Effector CD8-positive, alpha-beta T cell (primary cell): Measurements from ENCODE around the gene MARK1.
"Not testable (repeated sequence)": the region's sequence is repeated elsewhere in the genome, so short reads cannot be mapped to it uniquely, and the experiment has no call there.

Experiments
- DNase-seq: peaks from one replicate; lab custom pipeline; 2025; lab: John Stamatoyannopoulos, UW

Gene MARK1

GRCh38 chr1:220528679-220529501 is 954 bp downstream of the MARK1 start:
- no peak for DNase-seq

- DNase-seq, result no peak
Measured at GRCh38 chr1:220529521-220530020, 1.6 kb downstream of the MARK1 start.

- DNase-seq, result no peak
Measured at GRCh38 chr1:220533504-220534109, 5.7 kb downstream of the MARK1 start.

- no peak for DNase-seq
Measured at GRCh38 chr1:220544901-220545303, 17.0 kb downstream of the MARK1 start.

- DNase-seq, result no peak
Measured at GRCh38 chr1:220550811-220551399, 23.0 kb downstream of the MARK1 start.

- DNase-seq, result no peak
Measured at GRCh38 chr1:220551718-220552117, 23.8 kb downstream of the MARK1 start.

GRCh38 chr1:220552672-220553260 is 24.8 kb downstream of the MARK1 start:
- DNase-seq, result no peak

- DNase-seq, result no peak
Measured at GRCh38 chr1:220556641-220557040, 28.7 kb downstream of the MARK1 start.

GRCh38 chr1:220563564-220563963 is 35.6 kb downstream of the MARK1 start:
- DNase-seq, result no peak

GRCh38 chr1:220564216-220564615 is 36.3 kb downstream of the MARK1 start:
- no peak for DNase-seq

- DNase-seq, result no peak
Measured at GRCh38 chr1:220565670-220566069, 37.7 kb downstream of the MARK1 start.

- DNase-seq, result no peak
Measured at GRCh38 chr1:220566869-220567268, 38.9 kb downstream of the MARK1 start.

- no peak for DNase-seq
Measured at GRCh38 chr1:220572416-220572815, 44.5 kb downstream of the MARK1 start.

GRCh38 chr1:220573836-220574235 is 45.9 kb downstream of the MARK1 start:
- no peak for DNase-seq

- DNase-seq, result no peak
Measured at GRCh38 chr1:220575718-220576497, 48.0 kb downstream of the MARK1 start.

- no peak for DNase-seq
Measured at GRCh38 chr1:220577926-220578325, 50.0 kb downstream of the MARK1 start.

- DNase-seq, result no peak
Measured at GRCh38 chr1:220579317-220579716, 51.4 kb downstream of the MARK1 start.

GRCh38 chr1:220592714-220593113 is 64.8 kb downstream of the MARK1 start:
- DNase-seq, result no peak

GRCh38 chr1:220594356-220594755 is 66.4 kb downstream of the MARK1 start:
- no peak for DNase-seq

GRCh38 chr1:220595179-220595578 is 67.2 kb downstream of the MARK1 start:
- no peak for DNase-seq

- no peak for DNase-seq
Measured at GRCh38 chr1:220604926-220605325, 77.0 kb downstream of the MARK1 start.

GRCh38 chr1:220605651-220606050 is 77.7 kb downstream of the MARK1 start:
- not testable (repeated sequence) for DNase-seq
